ENCODE measurements around the gene RPS6KA2.

Gene RPS6KA2

GRCh38 chr6:166498228-166498627, 128.8 kb downstream of the RPS6KA2 start:
- Histone ChIP-seq H3K4me3 (ENCODE audit: extremely low read depth, insufficient read depth, low read length, poor library complexity, severe bottlenecking) (no peak overlapping the region), H3K27ac (ENCODE audit: low read depth, low read length, severe bottlenecking) (no peak overlapping the region), H3K4me1 (ENCODE audit: control insufficient read depth, insufficient read depth, low read length, poor library complexity, severe bottlenecking) (peaks cover 6% of the 10 kb centered on the region), H3K36me3 (ENCODE audit: control insufficient read depth, insufficient read depth, low read length) (peaks cover 9% of the 10 kb centered on the region), H3K9me3 (ENCODE audit: control insufficient read depth, low read length) (no peaks in the 10 kb centered on the region)
- WGBS, 2 experiments (ENCODE audit: insufficient coverage in 2 of 2): 97 to 98% methylated on average over 16 to 25 of the region's 25 CpGs

- H3K4me3 ChIP-seq (ENCODE audit: extremely low read depth, insufficient read depth, low read length, poor library complexity, severe bottlenecking): no peak overlapping the region
- no peaks in the 10 kb centered on the region for H3K9me3 ChIP-seq (ENCODE audit: control insufficient read depth, low read length)
- no peak overlapping the region for H3K27ac ChIP-seq (ENCODE audit: low read depth, low read length, severe bottlenecking)
- peaks cover 9% of the 10 kb centered on the region for H3K36me3 ChIP-seq (ENCODE audit: control insufficient read depth, insufficient read depth, low read length)
- peaks cover 6% of the 10 kb centered on the region for H3K4me1 ChIP-seq (ENCODE audit: control insufficient read depth, insufficient read depth, low read length, poor library complexity, severe bottlenecking)
- WGBS, 2 experiments (ENCODE audit: insufficient coverage in 2 of 2): 95 to 98% methylated on average over 14 to 29 of the region's 32 CpGs
Observed at GRCh38 chr6:166497087-166497899, 129.8 kb downstream of the RPS6KA2 start.

- H3K4me3 ChIP-seq (ENCODE audit: extremely low read depth, insufficient read depth, low read length, poor library complexity, severe bottlenecking): no peak overlapping the region
- WGBS, 2 experiments (ENCODE audit: insufficient coverage in 2 of 2): 85 to 88% methylated on average over 1 to 2 of the region's 2 CpGs
- H3K27ac ChIP-seq (ENCODE audit: low read depth, low read length, severe bottlenecking): no peak overlapping the region
- no peaks in the 10 kb centered on the region for H3K9me3 ChIP-seq (ENCODE audit: control insufficient read depth, low read length)
- peaks cover 6% of the 10 kb centered on the region for H3K4me1 ChIP-seq (ENCODE audit: control insufficient read depth, insufficient read depth, low read length, poor library complexity, severe bottlenecking)
- H3K36me3 ChIP-seq (ENCODE audit: control insufficient read depth, insufficient read depth, low read length): peaks cover 6% of the 10 kb centered on the region
Observed at GRCh38 chr6:166496460-166496859, 130.6 kb downstream of the RPS6KA2 start.

- WGBS, 2 experiments (ENCODE audit: insufficient coverage in 2 of 2): 93 to 95% methylated on average over 15 to 16 of the region's 20 CpGs
- no peaks in the 10 kb centered on the region for H3K9me3 ChIP-seq (ENCODE audit: control insufficient read depth, low read length)
- H3K4me1 ChIP-seq (ENCODE audit: control insufficient read depth, insufficient read depth, low read length, poor library complexity, severe bottlenecking): peaks cover 6% of the 10 kb centered on the region
- no peak overlapping the region for H3K4me3 ChIP-seq (ENCODE audit: extremely low read depth, insufficient read depth, low read length, poor library complexity, severe bottlenecking)
- H3K36me3 ChIP-seq (ENCODE audit: control insufficient read depth, insufficient read depth, low read length): peaks cover 6% of the 10 kb centered on the region
- H3K27ac ChIP-seq (ENCODE audit: low read depth, low read length, severe bottlenecking): peak overlapping the region; percentile 57
Observed at GRCh38 chr6:166495487-166496314, 131.3 kb downstream of the RPS6KA2 start.

GRCh38 chr6:166494757-166495486, 132.1 kb downstream of the RPS6KA2 start:
- WGBS, 2 experiments (ENCODE audit: insufficient coverage in 2 of 2): 82 to 89% methylated on average over 24 to 28 of the region's 31 CpGs
- Histone ChIP-seq H3K27ac (ENCODE audit: low read depth, low read length, severe bottlenecking) (peak overlapping the region; percentile 57), H3K4me1 (ENCODE audit: control insufficient read depth, insufficient read depth, low read length, poor library complexity, severe bottlenecking) (peaks cover 6% of the 10 kb centered on the region), H3K4me3 (ENCODE audit: extremely low read depth, insufficient read depth, low read length, poor library complexity, severe bottlenecking) (no peak overlapping the region), H3K9me3 (ENCODE audit: control insufficient read depth, low read length) (no peaks in the 10 kb centered on the region), H3K36me3 (ENCODE audit: control insufficient read depth, insufficient read depth, low read length) (peaks cover 6% of the 10 kb centered on the region)

- peaks cover 9% of the 10 kb centered on the region for H3K4me1 ChIP-seq (ENCODE audit: control insufficient read depth, insufficient read depth, low read length, poor library complexity, severe bottlenecking)
- H3K36me3 ChIP-seq (ENCODE audit: control insufficient read depth, insufficient read depth, low read length): peaks cover 6% of the 10 kb centered on the region
- H3K27ac ChIP-seq (ENCODE audit: low read depth, low read length, severe bottlenecking): no peak overlapping the region
- 94 to 97% methylated on average over 8 to 9 of the region's 9 CpGs for WGBS, 2 experiments (ENCODE audit: insufficient coverage in 2 of 2)
- no peak overlapping the region for H3K4me3 ChIP-seq (ENCODE audit: extremely low read depth, insufficient read depth, low read length, poor library complexity, severe bottlenecking)
- no peaks in the 10 kb centered on the region for H3K9me3 ChIP-seq (ENCODE audit: control insufficient read depth, low read length)
Observed at GRCh38 chr6:166494101-166494441, 133.0 kb downstream of the RPS6KA2 start.

- Histone ChIP-seq H3K4me3 (ENCODE audit: extremely low read depth, insufficient read depth, low read length, poor library complexity, severe bottlenecking) (no peak overlapping the region), H3K27ac (ENCODE audit: low read depth, low read length, severe bottlenecking) (no peak overlapping the region), H3K9me3 (ENCODE audit: control insufficient read depth, low read length) (no peaks in the 10 kb centered on the region), H3K4me1 (ENCODE audit: control insufficient read depth, insufficient read depth, low read length, poor library complexity, severe bottlenecking) (peaks cover 9% of the 10 kb centered on the region), H3K36me3 (ENCODE audit: control insufficient read depth, insufficient read depth, low read length) (peaks cover 8% of the 10 kb centered on the region)
- WGBS, 2 experiments (ENCODE audit: insufficient coverage in 2 of 2): 97% methylated on average over 21 of the region's 21 CpGs
Observed at GRCh38 chr6:166493427-166494100, 133.5 kb downstream of the RPS6KA2 start.

- Histone ChIP-seq H3K27ac (ENCODE audit: low read depth, low read length, severe bottlenecking) (no peak overlapping the region), H3K4me1 (ENCODE audit: control insufficient read depth, insufficient read depth, low read length, poor library complexity, severe bottlenecking) (peaks cover 4% of the 10 kb centered on the region), H3K9me3 (ENCODE audit: control insufficient read depth, low read length) (no peaks in the 10 kb centered on the region), H3K36me3 (ENCODE audit: control insufficient read depth, insufficient read depth, low read length) (peaks cover 9% of the 10 kb centered on the region), H3K4me3 (ENCODE audit: extremely low read depth, insufficient read depth, low read length, poor library complexity, severe bottlenecking) (no peak overlapping the region)
- 79% methylated on average over 3 of the region's 5 CpGs; no CpG with 5 or more reads in 1 of the 2 experiments for WGBS, 2 experiments (ENCODE audit: insufficient coverage in 2 of 2)
Observed at GRCh38 chr6:166492092-166492741, 134.8 kb downstream of the RPS6KA2 start.

GRCh38 chr6:166490671-166491500, 136.2 kb downstream of the RPS6KA2 start:
- Histone ChIP-seq H3K9me3 (ENCODE audit: control insufficient read depth, low read length) (no peaks in the 10 kb centered on the region), H3K4me3 (ENCODE audit: extremely low read depth, insufficient read depth, low read length, poor library complexity, severe bottlenecking) (no peak overlapping the region), H3K4me1 (ENCODE audit: control insufficient read depth, insufficient read depth, low read length, poor library complexity, severe bottlenecking) (peaks cover 3% of the 10 kb centered on the region), H3K27ac (ENCODE audit: low read depth, low read length, severe bottlenecking) (no peak overlapping the region), H3K36me3 (ENCODE audit: control insufficient read depth, insufficient read depth, low read length) (peaks cover 16% of the 10 kb centered on the region)
- WGBS, 2 experiments (ENCODE audit: insufficient coverage in 2 of 2): 88 to 94% methylated on average over 14 to 16 of the region's 18 CpGs
